ENCODE measurements around the gene SHANK1. TPM values are rescaled to one million over a fixed set of nuclear protein-coding genes. Genes with fewer than 3 reads are reported as not detected.
"Not testable (repeated sequence)": the region's sequence is repeated elsewhere in the genome, so short reads cannot be mapped to it uniquely, and the experiment has no call there.

The SHANK1 gene
- total and polyA plus RNA-seq, 4 experiments from 2014 or later = not detected

GRCh38 chr19:50618379-50618778 lies 101.2 kb downstream of the SHANK1 start:
- H3K27me3 ChIP-seq (ENCODE audit: insufficient read depth, low read length); H3K36me3 ChIP-seq (ENCODE audit: insufficient read depth, low read length); CTCF ChIA-PET (ENCODE audit: partially characterized antibody); H3K27ac ChIP-seq (ENCODE audit: low read depth, low read length); H3K4me1 ChIP-seq (ENCODE audit: insufficient read depth, low read length); H3K9me3 Mint-ChIP-seq; DNase-seq; intact Hi-C loops (cut with micrococcal nuclease); POLR2A ChIA-PET (ENCODE audit: partially characterized antibody); H3K27ac Mint-ChIP-seq; H3K4me3 ChIP-seq (ENCODE audit: low read length in 2 of 2); H3K9me3 ChIP-seq (ENCODE audit: control insufficient read depth in 1 of 2, low read length in 2 of 2); H3K4me1 Mint-ChIP-seq; H3K27me3 Mint-ChIP-seq; H3K36me3 Mint-ChIP-seq; H3K4me3 Mint-ChIP-seq: not testable (repeated sequence)

- DNase-seq; intact Hi-C loops (cut with micrococcal nuclease); H3K36me3 ChIP-seq (ENCODE audit: insufficient read depth, low read length); H3K36me3 Mint-ChIP-seq; H3K27me3 ChIP-seq (ENCODE audit: insufficient read depth, low read length); CTCF ChIA-PET (ENCODE audit: partially characterized antibody); POLR2A ChIA-PET (ENCODE audit: partially characterized antibody); H3K9me3 ChIP-seq (ENCODE audit: control insufficient read depth in 1 of 2, low read length in 2 of 2); H3K4me3 ChIP-seq (ENCODE audit: low read length in 2 of 2); H3K27ac ChIP-seq (ENCODE audit: low read depth, low read length); H3K27ac Mint-ChIP-seq; H3K4me3 Mint-ChIP-seq; H3K4me1 ChIP-seq (ENCODE audit: insufficient read depth, low read length); H3K4me1 Mint-ChIP-seq: not testable (repeated sequence)
- peaks cover 0 to 12% (median 3%) of the 10 kb centered on the region in 8 donors for H3K9me3 Mint-ChIP-seq
- peaks cover 7 to 17% of the 10 kb centered on the region in 2 donors for H3K27me3 Mint-ChIP-seq
These were observed 106.8 kb downstream of the SHANK1 start for GRCh38 chr19:50612504-50613404.

Other genes starting within 250 kb of the SHANK1 start
- gene EMC10, start 243.3 kb downstream of the SHANK1 start, total RNA-seq = 10 to 100 TPM; 83.7 to 92.6 TPM
- 10 to 100 TPM in 1 of 2 donors, 1 to 10 TPM in 1; 7.8 to 10.1 TPM for gene EMC10, start 243.3 kb downstream of the SHANK1 start, polyA plus RNA-seq
- under 1 TPM in 1 of 2 experiments, not detected in 1; 0.61 TPM for gene GARIN5A, start 243.0 kb downstream of the SHANK1 start, total RNA-seq
- under 1 TPM; 0.39 to 0.44 TPM for gene GARIN5A, start 243.0 kb downstream of the SHANK1 start, polyA plus RNA-seq
- gene JOSD2, start 208.6 kb downstream of the SHANK1 start, total RNA-seq = 10 to 100 TPM; 29.5 to 35.8 TPM
- 10 to 100 TPM; 22.4 to 28.0 TPM for gene JOSD2, start 208.6 kb downstream of the SHANK1 start, polyA plus RNA-seq
- not detected for gene ASPDH, start 205.9 kb downstream of the SHANK1 start, total RNA-seq
- not detected for gene ASPDH, start 205.9 kb downstream of the SHANK1 start, polyA plus RNA-seq
- not detected for gene LRRC4B, start 151.4 kb downstream of the SHANK1 start, total RNA-seq
- gene LRRC4B, start 151.4 kb downstream of the SHANK1 start, polyA plus RNA-seq = under 1 TPM in 1 of 2 donors, not detected in 1; 0.08 TPM
- gene SYT3, start 79.9 kb downstream of the SHANK1 start, total RNA-seq = not detected
- under 1 TPM in 1 of 2 donors, not detected in 1; 0.09 TPM for gene SYT3, start 79.9 kb downstream of the SHANK1 start, polyA plus RNA-seq
- gene C19orf81, start 70.4 kb downstream of the SHANK1 start, total RNA-seq = not detected
- gene C19orf81, start 70.4 kb downstream of the SHANK1 start, polyA plus RNA-seq = not detected
- 1 to 10 TPM in 1 of 2 experiments, under 1 TPM in 1; 0.78 to 1.2 TPM for gene CLEC11A, start 3.6 kb upstream of the SHANK1 start, total RNA-seq
- gene CLEC11A, start 3.6 kb upstream of the SHANK1 start, polyA plus RNA-seq = under 1 TPM; 0.47 to 0.57 TPM
- gene GPR32, start 50.7 kb upstream of the SHANK1 start, total RNA-seq = not detected
- not detected for gene GPR32, start 50.7 kb upstream of the SHANK1 start, polyA plus RNA-seq
- gene ACP4, start 70.6 kb upstream of the SHANK1 start, total RNA-seq = not detected
- gene ACP4, start 70.6 kb upstream of the SHANK1 start, polyA plus RNA-seq = not detected
- not detected for gene KLK1, start 104.0 kb upstream of the SHANK1 start, total RNA-seq
- not detected for gene KLK1, start 104.0 kb upstream of the SHANK1 start, polyA plus RNA-seq
- gene KLK15, start 113.8 kb upstream of the SHANK1 start, total RNA-seq = not detected
- not detected for gene KLK15, start 113.8 kb upstream of the SHANK1 start, polyA plus RNA-seq
- gene KLK3, start 135.1 kb upstream of the SHANK1 start, total RNA-seq = not detected
- gene KLK3, start 135.1 kb upstream of the SHANK1 start, polyA plus RNA-seq = not detected
- gene KLK2, start 153.6 kb upstream of the SHANK1 start, total RNA-seq = not detected
- not detected for gene KLK2, start 153.6 kb upstream of the SHANK1 start, polyA plus RNA-seq
- not detected for gene KLK4, start 191.6 kb upstream of the SHANK1 start, total RNA-seq
- gene KLK4, start 191.6 kb upstream of the SHANK1 start, polyA plus RNA-seq = not detected
- not detected for gene KLK5, start 233.2 kb upstream of the SHANK1 start, total RNA-seq
- not detected for gene KLK5, start 233.2 kb upstream of the SHANK1 start, polyA plus RNA-seq
- not detected for gene KLK6, start 249.8 kb upstream of the SHANK1 start, total RNA-seq
- gene KLK6, start 249.8 kb upstream of the SHANK1 start, polyA plus RNA-seq = not detected

Measured in CD4-positive, alpha-beta memory T cell (primary cell).